ENCODE measurements around the gene DRD4. TPM values are rescaled to one million over a fixed set of nuclear protein-coding genes. Genes with fewer than 3 reads are reported as not detected.

DRD4 gene
- total and polyA plus RNA-seq, 2 of the 8 experiments (the other 6 are each of a cell fraction or from before 2014, with no cell fraction given) = 3.4 to 4.9 TPM

- TF ChIP-seq TCF12 (IDR thresholded peaks at IDR 0.05; ENCODE audit: low read depth, low read length) (no peak), BRCA1 (IDR thresholded peaks at IDR 0.05; ENCODE audit: low read depth, low read length) (no peak), CEBPB (IDR thresholded peaks at IDR 0.05; ENCODE audit: low read depth, low read length) (no peak), GTF2F1 (IDR thresholded peaks at IDR 0.05; ENCODE audit: borderline replicate concordance, low read depth, low read length) (no peak), JUN (IDR thresholded peaks at IDR 0.05; ENCODE audit: low read depth, low read length) (no peak)
These were observed 21.4 kb upstream of the DRD4 start, which contains the start of gene IRF7 (continued) for GRCh38 chr11:615504-616319.

Measured in H1 (cell line).